ENCODE results near the gene CRABP1.
A peak's percentile ranks its signal among the peaks of the same experiment; 100 is the strongest.

The CRABP1 gene

GRCh38 chr15:78347586-78348543 lies 7.7 kb downstream of the CRABP1 start:
- CTCF ChIA-PET: interaction anchor here (0.5 to 1.1 kb wide), 2 partner anchors 74 to 1447 kb away, joined by 3 read pairs; no protein-coding TSS in a partner anchor
- Histone ChIP-seq H3K27ac (ENCODE audit: extremely low read depth, low read depth, low read length) (no peak overlapping the region), H3K4me3 (ENCODE audit: low read depth, low read length) (no peak overlapping the region), H3K4me1 (ENCODE audit: control insufficient read depth, insufficient read depth, low read length) (no peaks in the 10 kb centered on the region), H3K9me3 (ENCODE audit: control insufficient read depth, insufficient read depth, low read depth, low read length) (no peaks in the 10 kb centered on the region), H3K36me3 (ENCODE audit: control insufficient read depth in 2 of 2, insufficient read depth in 1 of 2, low read length in 2 of 2) (no peaks in the 10 kb centered on the region)
- POLR2A ChIA-PET: no interaction called here
- TF ChIP-seq ZNF600 (tag by site-specific recombination; IDR thresholded peaks at IDR 0.05) (no peak), ZNF114 (tag by site-specific recombination; IDR thresholded peaks at IDR 0.05) (no peak), IKZF3 (tag by site-specific recombination; IDR thresholded peaks at IDR 0.05) (no peak), ZNF341 (tag by site-specific recombination; IDR thresholded peaks at IDR 0.05; ENCODE audit: low read depth) (peak; percentile 85), ZNF274 (IDR thresholded peaks at IDR 0.05; ENCODE audit: low read length) (no peak), ZNF274 (tag by site-specific recombination; IDR thresholded peaks at IDR 0.05; ENCODE audit: borderline replicate concordance) (no peak), GLIS1 (tag by site-specific recombination; IDR thresholded peaks at IDR 0.05) (peak; percentile 26; the same call in 1 of the 2 replicates), ZIC2 (tag by site-specific recombination; IDR thresholded peaks at IDR 0.05) (peak; percentile 63)

- Histone ChIP-seq H3K4me3 (ENCODE audit: low read depth, low read length) (no peak overlapping the region), H3K36me3 (ENCODE audit: control insufficient read depth in 2 of 2, insufficient read depth in 1 of 2, low read length in 2 of 2) (no peaks in the 10 kb centered on the region), H3K9me3 (ENCODE audit: control insufficient read depth, insufficient read depth, low read depth, low read length) (no peaks in the 10 kb centered on the region), H3K4me1 (ENCODE audit: control insufficient read depth, insufficient read depth, low read length) (no peaks in the 10 kb centered on the region), H3K27ac (ENCODE audit: extremely low read depth, low read depth, low read length) (no peak overlapping the region)
- ChIA-PET POLR2A (interaction anchor here (0.7 kb wide), 1 partner anchor 39 kb away, joined by 3 read pairs; no protein-coding TSS in a partner anchor), CTCF (interaction anchor here (0.8 kb wide), 1 partner anchor 461 kb away, joined by 3 read pairs; the partner anchor contains the start of gene ADAMTS7)
- TF ChIP-seq ZNF433 (tag by site-specific recombination; IDR thresholded peaks at IDR 0.05; ENCODE audit: low read depth): no peak
Observed at GRCh38 chr15:78350058-78350457, 9.9 kb downstream of the CRABP1 start.

GRCh38 chr15:78351539-78351938 lies 11.4 kb downstream of the CRABP1 start:
- no peaks in the 10 kb centered on the region for H3K36me3 ChIP-seq (ENCODE audit: control insufficient read depth in 2 of 2, insufficient read depth in 1 of 2, low read length in 2 of 2)
- ChIA-PET POLR2A (no interaction called here), CTCF (no interaction called here)

More at GRCh38 chr15:78351539-78351938, 11.4 kb downstream of the CRABP1 start:
- Histone ChIP-seq H3K4me3 (ENCODE audit: low read depth, low read length) (no peak overlapping the region), H3K9me3 (ENCODE audit: control insufficient read depth, insufficient read depth, low read depth, low read length) (no peaks in the 10 kb centered on the region), H3K4me1 (ENCODE audit: control insufficient read depth, insufficient read depth, low read length) (no peaks in the 10 kb centered on the region), H3K27ac (ENCODE audit: extremely low read depth, low read depth, low read length) (no peak overlapping the region)
- TF ChIP-seq ZBTB8A (tag by site-specific recombination; IDR thresholded peaks at IDR 0.05) (no peak), ZNF654 (tag by site-specific recombination; IDR thresholded peaks at IDR 0.05; ENCODE audit: low read depth) (no peak), ZNF658 (tag by site-specific recombination; IDR thresholded peaks at IDR 0.05) (no peak), ZNF416 (tag by site-specific recombination; IDR thresholded peaks at IDR 0.05) (no peak), EGR2 (tag by site-specific recombination; IDR thresholded peaks at IDR 0.05; ENCODE audit: low read depth) (no peak), ZNF2 (tag by site-specific recombination; IDR thresholded peaks at IDR 0.05) (no peak), ZNF660 (tag by site-specific recombination; IDR thresholded peaks at IDR 0.05) (no peak), TSHZ1 (tag by site-specific recombination; IDR thresholded peaks at IDR 0.05; ENCODE audit: borderline replicate concordance) (no peak), ZNF624 (tag by site-specific recombination; IDR thresholded peaks at IDR 0.05) (no peak), BCL11A (tag by site-specific recombination; IDR thresholded peaks at IDR 0.05; ENCODE audit: low read depth) (no peak)

Data from HEK293 (cell line).